Trophoblast cell (in vitro differentiated cells and primary cell): ENCODE measurements around the gene JADE2.
A peak's percentile ranks its signal among the peaks of the same experiment; 100 is the strongest.

Experiments used
- DNase-seq, 2 donors: peaks; one replicate each; pipeline ENCODE4 v3.0.0-alpha.2; 2016
- H2AFZ ChIP-seq: 2 replicates; pipeline ENCODE4 v1.6.1; 2013; ENCODE audit warnings: low read length, moderate library complexity, mild to moderate bottlenecking; ENCODE audit not compliant: insufficient read depth, poor library complexity
- H2AK5ac ChIP-seq: 2 replicates; pipeline ENCODE4 v1.6.1; 2013; ENCODE audit warnings: mild to moderate bottlenecking, low read length
- H2BK120ac ChIP-seq: 2 replicates; pipeline ENCODE4 v1.6.1; 2013; ENCODE audit warnings: low read length, mild to moderate bottlenecking, moderate library complexity; ENCODE audit not compliant: insufficient read depth, poor library complexity
- H2BK12ac ChIP-seq: 2 replicates; pipeline ENCODE4 v1.6.1; 2013; ENCODE audit warnings: mild to moderate bottlenecking, low read length, moderate library complexity
- H2BK5ac ChIP-seq: 2 replicates; pipeline ENCODE4 v1.6.1; 2013; ENCODE audit warnings: low read length, low read depth, moderate library complexity, mild to moderate bottlenecking; ENCODE audit not compliant: poor library complexity
- H3K14ac ChIP-seq: 2 replicates; pipeline ENCODE4 v1.6.1; 2013; ENCODE audit warnings: mild to moderate bottlenecking, low read length
- H3K18ac ChIP-seq: 2 replicates; pipeline ENCODE4 v1.6.1; 2013; ENCODE audit warnings: mild to moderate bottlenecking, low read length
- H3K23ac ChIP-seq: 2 replicates; pipeline ENCODE4 v1.6.1; 2013; ENCODE audit warnings: low read length
- H3K27ac ChIP-seq: 2 replicates; pipeline ENCODE4 v1.5.1; 2013; ENCODE audit warnings: low read depth, mild to moderate bottlenecking, inconsistent platforms, low read length, moderate library complexity
- H3K27me3 ChIP-seq: 2 replicates; pipeline ENCODE4 v1.6.1; 2013; ENCODE audit warnings: inconsistent platforms, mild to moderate bottlenecking, low read length, moderate library complexity; ENCODE audit not compliant: insufficient read depth
- H3K36me3 ChIP-seq, 2 experiments: 1 replicate in 1 of 2; 2 replicates in 1 of 2; pipeline ENCODE4 v1.6.1; 2013; ENCODE audit warnings: low read length in 2 of 2, mild to moderate bottlenecking in 2 of 2, moderate library complexity in 1 of 2; ENCODE audit not compliant: insufficient read depth in 2 of 2, control insufficient read depth in 1 of 2
- H3K4ac ChIP-seq: 2 replicates; pipeline ENCODE4 v1.6.1; 2013; ENCODE audit warnings: low read depth, mild to moderate bottlenecking, low read length, moderate library complexity
- H3K4me1 ChIP-seq, 2 experiments: 1 replicate in 1 of 2; 2 replicates in 1 of 2; pipeline ENCODE4 v1.6.1; 2013; ENCODE audit warnings: low read length in 2 of 2, mild to moderate bottlenecking in 2 of 2, moderate library complexity in 1 of 2; ENCODE audit not compliant: insufficient read depth in 2 of 2, control insufficient read depth in 1 of 2
- H3K4me2 ChIP-seq: 2 replicates; pipeline ENCODE4 v1.6.1; 2013; ENCODE audit warnings: inconsistent platforms, mild to moderate bottlenecking, low read length, moderate library complexity
- H3K4me3 ChIP-seq: 2 replicates; pipeline ENCODE4 v1.5.1; 2013; ENCODE audit warnings: mild to moderate bottlenecking, low read depth, low read length, inconsistent platforms
- H3K79me1 ChIP-seq: one replicate; pipeline ENCODE4 v1.6.1; 2013; ENCODE audit warnings: low read length
- H3K79me2 ChIP-seq: 2 replicates; pipeline ENCODE4 v1.6.1; 2013; ENCODE audit warnings: low read length, mild to moderate bottlenecking; ENCODE audit not compliant: control insufficient read depth, insufficient read depth, poor library complexity
- H3K9ac ChIP-seq: 2 replicates; pipeline ENCODE4 v1.6.1; 2013; ENCODE audit warnings: mild to moderate bottlenecking, low read length
- H3K9me3 ChIP-seq: 2 replicates; pipeline ENCODE4 v1.6.1; 2013; ENCODE audit warnings: low read depth, mild to moderate bottlenecking, control low read depth, inconsistent platforms, low read length; ENCODE audit not compliant: insufficient read depth
- H4K12ac ChIP-seq: 2 replicates; pipeline ENCODE4 v1.6.1; 2013; ENCODE audit warnings: low read depth, mild to moderate bottlenecking, low read length, moderate library complexity
- H4K8ac ChIP-seq: 2 replicates; pipeline ENCODE4 v1.6.1; 2013; ENCODE audit warnings: low read depth, mild to moderate bottlenecking, low read length, moderate library complexity
- H4K91ac ChIP-seq: one replicate; pipeline ENCODE4 v1.6.1; 2013; ENCODE audit warnings: low read depth, mild to moderate bottlenecking, low read length, moderate library complexity
- WGBS: extraction: QIAGEN DNeasy Blood & Tissue Kit; methylation state at CpG from one replicate; pipeline ENCODE4 v1.1.7; 2013; ENCODE audit warnings: missing lambda C conversion rate; ENCODE audit not compliant: insufficient read length, insufficient coverage; ENCODE audit errors: extremely low coverage; 5-methylcytosine and 5-hydroxymethylcytosine counted together

The JADE2 gene

GRCh38 chr5:134502259-134502658 is 23.2 kb upstream of the JADE2 start:
- H3K36me3 ChIP-seq: no peaks in the 10 kb centered on the region
- no peak overlapping the region for H2AFZ ChIP-seq
- peak overlapping the region; percentile 2 for H2BK120ac ChIP-seq
- no peaks in the 10 kb centered on the region for H3K27me3 ChIP-seq
- H2BK5ac ChIP-seq: no peak overlapping the region
- no peak overlapping the region for H3K4ac ChIP-seq
- H3K4me2 ChIP-seq: no peak overlapping the region
- no peak overlapping the region for H3K4me3 ChIP-seq
- peak overlapping the region; percentile 69 for H4K91ac ChIP-seq
- H3K79me2 ChIP-seq: no peaks in the 10 kb centered on the region
- H2AK5ac ChIP-seq: peak overlapping the region; percentile 34
- H3K4me1 ChIP-seq: peaks cover 36 to 39% of the 10 kb centered on the region in 2 experiments
- H2BK12ac ChIP-seq: peak overlapping the region; percentile 85
- no peak overlapping the region for H3K27ac ChIP-seq
- no peaks in the 10 kb centered on the region for H3K9me3 ChIP-seq
- H3K23ac ChIP-seq: no peak overlapping the region
- no peak overlapping the region for H3K9ac ChIP-seq
- peak overlapping the region; percentile 1 for H3K18ac ChIP-seq
- H4K12ac ChIP-seq: no peak overlapping the region
- H3K79me1 ChIP-seq: peaks cover 29% of the 10 kb centered on the region
- DNase-seq: no peak
- WGBS: no CpG with 5 or more reads among the region's 2 CpGs
- peak overlapping the region; percentile 20 for H3K14ac ChIP-seq
- peak overlapping the region; percentile 22 for H4K8ac ChIP-seq

- peak overlapping the region; percentile 88 for H2BK5ac ChIP-seq
- no peaks in the 10 kb centered on the region for H3K36me3 ChIP-seq
- no peaks in the 10 kb centered on the region for H3K9me3 ChIP-seq
- peak overlapping the region; percentile 8 for H3K18ac ChIP-seq
- peak overlapping the region; percentile 84 for H3K27ac ChIP-seq
- peak overlapping the region; percentile 21 for H2BK120ac ChIP-seq
- H3K23ac ChIP-seq: no peak overlapping the region
- H3K4ac ChIP-seq: peak overlapping the region; percentile 4
- no CpG with 5 or more reads among the region's 11 CpGs for WGBS
- H3K4me3 ChIP-seq: no peak overlapping the region
- H3K79me2 ChIP-seq: no peaks in the 10 kb centered on the region
- H4K91ac ChIP-seq: peak overlapping the region; percentile 80
- peak overlapping the region; percentile 32 for H2AFZ ChIP-seq
- H3K79me1 ChIP-seq: peaks cover 29% of the 10 kb centered on the region
- H2BK12ac ChIP-seq: peak overlapping the region; percentile 72
- H3K14ac ChIP-seq: peak overlapping the region; percentile 38
- no peak overlapping the region for H4K12ac ChIP-seq
- H2AK5ac ChIP-seq: peak overlapping the region; percentile 8
- no peak overlapping the region for H3K9ac ChIP-seq
- peaks cover 36 to 39% of the 10 kb centered on the region in 2 experiments for H3K4me1 ChIP-seq
- DNase-seq: peak; percentile 79 to 82
- peak overlapping the region; percentile 55 for H4K8ac ChIP-seq
- H3K4me2 ChIP-seq: no peak overlapping the region
- no peaks in the 10 kb centered on the region for H3K27me3 ChIP-seq
Observed at GRCh38 chr5:134503088-134503936, 22.2 kb upstream of the JADE2 start.

GRCh38 chr5:134503937-134504437 is 21.5 kb upstream of the JADE2 start:
- peaks cover 43 to 44% of the 10 kb centered on the region in 2 experiments for H3K4me1 ChIP-seq
- peak overlapping the region; percentile 92 for H2BK12ac ChIP-seq
- no peak for DNase-seq
- peak overlapping the region; percentile 4 for H3K18ac ChIP-seq
- H2AFZ ChIP-seq: no peak overlapping the region
- peak overlapping the region; percentile 71 for H4K91ac ChIP-seq
- peak overlapping the region; percentile 63 for H2AK5ac ChIP-seq
- H3K79me1 ChIP-seq: peaks cover 34% of the 10 kb centered on the region
- H3K4ac ChIP-seq: no peak overlapping the region
- no peak overlapping the region for H3K23ac ChIP-seq
- H2BK120ac ChIP-seq: peak overlapping the region; percentile 23
- H3K4me2 ChIP-seq: no peak overlapping the region
- no CpG with 5 or more reads among the region's 3 CpGs for WGBS
- H4K12ac ChIP-seq: no peak overlapping the region
- H2BK5ac ChIP-seq: peak overlapping the region; percentile 88
- no peaks in the 10 kb centered on the region for H3K9me3 ChIP-seq
- no peaks in the 10 kb centered on the region for H3K79me2 ChIP-seq
- no peaks in the 10 kb centered on the region for H3K36me3 ChIP-seq
- H3K14ac ChIP-seq: peak overlapping the region; percentile 56
- H3K9ac ChIP-seq: no peak overlapping the region
- H3K27ac ChIP-seq: peak overlapping the region; percentile 84
- no peak overlapping the region for H3K4me3 ChIP-seq
- no peaks in the 10 kb centered on the region for H3K27me3 ChIP-seq
- peak overlapping the region; percentile 10 for H4K8ac ChIP-seq

GRCh38 chr5:134504629-134505300 is 20.7 kb upstream of the JADE2 start:
- no peaks in the 10 kb centered on the region for H3K27me3 ChIP-seq
- H3K4me2 ChIP-seq: no peak overlapping the region
- H3K23ac ChIP-seq: no peak overlapping the region
- peak overlapping the region; percentile 22 for H2AK5ac ChIP-seq
- peaks cover 50 to 52% of the 10 kb centered on the region in 2 experiments for H3K4me1 ChIP-seq
- peaks cover 38% of the 10 kb centered on the region for H3K79me1 ChIP-seq
- no peak overlapping the region for H2AFZ ChIP-seq
- H3K27ac ChIP-seq: no peak overlapping the region
- no CpG with 5 or more reads among the region's 12 CpGs for WGBS
- H3K14ac ChIP-seq: no peak overlapping the region
- no peak overlapping the region for H3K4me3 ChIP-seq
- H4K12ac ChIP-seq: no peak overlapping the region
- H2BK12ac ChIP-seq: peak overlapping the region; percentile 25
- no peaks in the 10 kb centered on the region for H3K36me3 ChIP-seq
- no peak overlapping the region for H3K9ac ChIP-seq
- H3K9me3 ChIP-seq: no peaks in the 10 kb centered on the region
- peak overlapping the region; percentile 23 for H2BK120ac ChIP-seq
- peak overlapping the region; percentile 71 for H4K91ac ChIP-seq
- H3K18ac ChIP-seq: no peak overlapping the region
- no peak overlapping the region for H2BK5ac ChIP-seq
- no peak overlapping the region for H3K4ac ChIP-seq
- H4K8ac ChIP-seq: no peak overlapping the region
- no peak for DNase-seq
- H3K79me2 ChIP-seq: no peaks in the 10 kb centered on the region
